Stimulated activated CD8-positive, alpha-beta memory T cell treated with anti-CD3 and anti-CD28 coated beads, Interleukin-2, amount 100 ng/mL, for 48 hours (primary cell): ENCODE results near the gene PGM1.
A peak's percentile ranks its signal among the peaks of the same experiment; 100 is the strongest.
"Not testable (repeated sequence)": the region's sequence is repeated elsewhere in the genome, so short reads cannot be mapped to it uniquely, and the experiment has no call there.

Experiments
- DNase-seq, 2 donors: peaks; one replicate each; pipeline ENCODE4 v3.0.0-alpha.2; 2020; ENCODE audit warnings: low read depth in 2 of 2

PGM1 gene

DNA sequence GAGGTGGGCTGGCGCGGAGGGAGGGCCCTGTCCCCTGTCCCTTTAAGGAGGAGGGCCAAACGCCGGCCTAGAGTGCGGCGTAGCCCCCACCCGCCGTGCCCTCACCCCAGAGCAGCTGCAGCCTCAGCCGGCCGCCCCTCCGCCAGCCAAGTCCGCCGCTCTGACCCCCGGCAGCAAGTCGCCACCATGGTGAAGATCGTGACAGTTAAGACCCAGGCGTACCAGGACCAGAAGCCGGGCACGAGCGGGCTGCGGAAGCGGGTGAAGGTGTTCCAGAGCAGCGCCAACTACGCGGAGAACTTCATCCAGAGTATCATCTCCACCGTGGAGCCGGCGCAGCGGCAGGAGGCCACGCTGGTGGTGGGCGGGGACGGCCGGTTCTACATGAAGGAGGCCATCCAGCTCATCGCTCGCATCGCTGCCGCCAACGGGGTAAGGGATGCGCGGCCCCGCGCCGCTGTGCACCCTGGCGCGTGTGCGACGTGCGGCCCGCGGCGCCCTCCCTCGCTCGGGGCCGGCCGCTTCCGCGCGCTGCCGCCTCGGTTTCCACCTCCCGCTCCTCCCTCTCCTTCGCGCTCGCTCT lies at the start of gene PGM1:
Gene PGM1 (plus strand): TSS at position 109 of the 583 bp plus-strand sequence. CDS start 78 bp downstream, at position 187.
- DNase-seq = peak; percentile 60 to 61

DNA sequence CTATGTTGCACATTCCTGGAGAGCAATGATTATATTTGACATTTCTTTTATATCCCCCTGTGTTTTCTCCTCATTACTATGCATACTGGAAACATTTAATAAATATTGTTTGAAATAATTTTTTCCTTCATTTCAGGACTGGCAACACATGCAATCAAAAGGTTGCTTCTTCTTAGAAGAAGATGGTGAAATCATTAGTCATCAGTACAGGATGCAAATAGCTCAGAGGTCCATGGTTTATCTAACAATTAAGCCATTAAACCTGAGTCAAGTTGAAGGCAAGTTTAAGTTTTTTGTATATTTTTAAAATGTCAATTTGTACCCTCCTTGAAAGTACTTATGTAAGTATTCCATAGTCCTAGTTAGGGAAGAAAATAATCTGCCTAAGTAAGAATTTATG lies 47.4 kb upstream of the PGM1 start:
- no peak for DNase-seq

DNA sequence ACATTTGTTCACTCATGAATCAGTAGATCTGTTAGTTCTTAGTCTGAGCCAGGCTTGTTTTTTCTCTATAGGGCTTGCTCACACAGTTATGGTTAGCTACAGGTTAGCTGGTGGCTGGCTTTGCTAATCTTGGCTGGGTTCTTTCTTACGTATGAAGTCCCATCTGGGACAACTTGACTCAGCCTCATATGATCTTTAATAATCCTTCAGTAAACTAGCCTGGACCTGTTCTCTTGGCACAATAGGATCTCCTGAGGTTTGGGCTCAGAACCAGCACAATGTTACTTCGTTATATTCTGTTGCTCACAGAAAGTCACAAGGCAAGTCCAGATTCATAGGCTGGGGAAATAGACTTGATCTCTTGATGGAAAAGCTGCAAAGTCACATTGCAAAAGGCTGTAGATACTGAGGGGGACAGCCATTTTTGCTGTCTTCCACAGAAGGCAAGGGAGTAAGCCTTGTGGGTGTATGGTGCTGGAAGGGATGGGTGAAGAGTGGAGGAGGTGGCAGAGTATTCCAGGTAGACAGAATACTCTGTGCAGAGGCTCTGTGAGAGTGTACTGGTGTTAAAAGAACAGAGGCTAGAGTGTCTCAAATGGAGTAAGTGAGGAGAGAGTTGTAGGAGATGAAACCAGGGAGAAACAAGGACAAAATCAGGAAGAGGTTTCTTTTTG lies 45.5 kb upstream of the PGM1 start:
- DNase-seq = no peak

DNA sequence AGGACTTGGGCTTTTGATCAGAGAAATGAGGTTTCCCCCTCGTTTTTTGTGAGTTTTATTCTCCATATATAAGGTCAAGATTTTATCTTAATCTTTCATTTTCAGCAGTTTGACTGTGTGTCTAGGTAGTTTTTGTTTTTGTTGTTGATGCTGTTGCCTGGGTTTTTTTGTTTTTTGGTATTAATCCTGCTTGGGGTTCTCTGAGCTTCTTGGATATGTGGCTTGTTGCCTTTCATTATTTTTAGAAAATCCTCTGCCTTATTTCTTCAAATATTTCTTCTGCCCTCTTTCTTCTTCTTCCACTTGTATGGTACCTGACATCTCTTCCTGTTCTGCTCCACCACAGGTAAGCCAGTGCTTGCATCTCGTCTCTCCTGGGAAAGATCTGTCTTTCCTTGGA lies 44.9 kb upstream of the PGM1 start:
- no peak for DNase-seq

DNA sequence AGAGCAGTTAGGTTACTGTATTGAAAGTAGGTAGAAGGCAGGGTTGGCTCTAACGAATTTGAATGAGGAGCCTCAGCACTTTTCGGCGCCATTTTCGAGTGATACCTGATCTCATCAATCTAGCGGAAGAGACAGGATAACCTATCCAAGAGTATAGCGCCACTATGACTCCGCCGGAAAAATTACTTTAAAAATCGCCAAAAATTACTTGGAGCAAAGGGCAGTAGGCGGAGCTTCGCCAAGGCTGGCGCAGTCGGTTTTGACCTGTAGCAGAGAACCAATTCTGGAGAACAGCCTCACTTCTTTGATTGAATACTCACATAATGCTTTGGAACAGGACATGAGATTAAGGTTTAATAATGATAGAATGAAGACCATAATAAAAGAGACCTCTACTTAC lies 44.3 kb upstream of the PGM1 start:
- DNase-seq = no peak

DNA sequence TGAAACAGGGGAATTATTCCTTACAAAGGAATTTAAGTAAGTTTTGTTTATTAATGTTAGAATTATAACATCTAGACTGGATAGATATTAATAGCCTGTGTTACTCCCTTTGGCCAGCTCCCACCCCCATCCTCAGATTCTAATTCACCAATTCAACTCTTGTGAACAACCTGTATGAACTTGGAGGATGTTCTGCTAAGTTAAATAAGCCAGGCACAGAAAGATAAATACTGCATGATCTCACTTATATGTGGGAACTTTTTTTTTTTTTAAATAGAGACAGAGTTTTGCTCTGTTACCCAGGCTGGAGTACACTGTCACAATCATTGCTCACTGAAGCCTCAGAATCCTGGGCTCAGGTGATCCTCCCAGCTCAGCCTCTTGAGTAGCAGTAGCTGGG lies 37.7 kb upstream of the PGM1 start:
- DNase-seq = no peak

DNA sequence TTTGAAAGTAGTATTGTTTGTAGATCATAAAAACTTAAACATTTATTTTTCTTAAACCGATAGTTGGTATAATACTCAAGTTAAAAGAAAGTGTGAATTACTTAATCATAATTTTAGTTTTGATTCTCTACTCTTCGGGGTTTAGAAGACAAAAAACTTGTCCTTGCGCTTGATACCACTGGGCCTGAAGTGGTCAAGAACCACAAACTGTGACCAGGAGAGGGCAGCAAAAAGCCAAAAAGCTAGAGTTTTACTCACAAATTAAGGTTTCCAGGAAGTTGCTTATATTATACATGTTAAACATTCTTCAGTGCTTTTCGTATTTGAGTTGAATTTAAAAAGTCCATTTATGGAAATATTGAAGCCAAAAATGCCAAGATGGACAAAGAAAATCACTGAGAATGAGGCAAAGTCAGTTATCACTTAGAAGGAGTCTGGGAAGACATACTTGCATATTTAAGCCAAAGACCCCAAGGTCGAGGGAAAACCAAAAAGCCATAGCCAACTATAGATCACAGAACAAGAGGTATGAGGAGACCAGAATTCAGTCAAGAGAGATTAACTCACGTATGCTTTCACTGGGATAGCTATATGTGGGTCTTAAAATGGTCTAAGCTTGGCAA lies 35.7 kb upstream of the PGM1 start:
- peak in 1 of 2 donors; percentile 1 for DNase-seq

DNA sequence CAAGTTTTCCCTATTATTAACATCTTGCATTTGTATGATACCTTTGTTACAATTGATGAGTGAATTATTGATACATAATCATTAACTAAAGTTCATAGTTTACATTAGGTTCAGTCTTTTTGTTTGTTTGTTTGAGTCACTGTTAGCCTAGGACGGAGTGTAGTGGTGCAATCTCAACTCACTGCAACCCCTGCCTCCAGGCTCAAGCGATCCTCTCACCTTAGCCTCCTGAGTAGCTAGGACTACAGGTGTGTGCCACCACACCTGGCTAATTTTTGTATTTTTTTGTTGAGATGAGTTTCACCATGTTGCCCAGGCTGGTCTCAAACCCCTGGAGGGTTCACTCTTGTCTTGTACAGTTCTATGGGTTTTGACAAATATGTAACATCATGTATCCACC lies 33.9 kb upstream of the PGM1 start:
- no peak for DNase-seq

DNA sequence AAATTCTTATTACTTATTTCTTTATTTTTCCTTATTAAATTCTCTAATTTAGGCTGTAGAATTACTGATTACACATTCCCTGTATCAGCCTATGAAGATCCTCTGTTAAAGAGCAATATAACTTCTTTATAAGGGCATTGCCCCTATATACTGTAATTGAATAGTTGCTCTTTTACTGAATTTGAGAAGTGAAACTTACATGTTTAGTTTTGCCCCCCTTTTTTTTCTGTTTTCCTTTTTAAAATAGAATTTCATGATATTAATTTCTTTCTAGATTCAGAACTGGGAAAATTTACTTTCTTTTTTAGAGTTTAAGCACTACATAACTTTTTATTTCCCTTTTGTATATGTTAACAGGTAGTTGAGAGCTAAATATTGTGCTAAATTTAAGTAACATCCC lies 29.5 kb upstream of the PGM1 start:
- no peak for DNase-seq

DNA sequence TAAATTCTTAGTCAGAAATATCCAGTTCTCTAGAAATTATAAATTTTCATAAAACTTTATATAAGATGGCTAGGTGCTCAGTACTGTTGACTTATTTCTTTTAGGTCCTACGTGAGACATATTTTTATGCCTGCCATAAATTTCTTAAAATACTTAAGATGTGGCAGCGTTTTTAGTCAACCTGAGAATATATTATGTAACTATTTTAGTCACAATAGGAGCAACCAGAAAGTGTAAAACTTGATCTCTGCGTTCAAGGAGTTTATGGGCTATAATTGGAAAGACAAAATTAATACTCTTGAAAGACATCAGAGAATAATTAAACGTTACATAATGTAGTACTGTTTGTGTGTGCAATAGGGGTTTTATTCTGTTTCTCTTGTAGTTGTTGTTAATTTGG lies 24.1 kb upstream of the PGM1 start:
- no peak for DNase-seq

DNA sequence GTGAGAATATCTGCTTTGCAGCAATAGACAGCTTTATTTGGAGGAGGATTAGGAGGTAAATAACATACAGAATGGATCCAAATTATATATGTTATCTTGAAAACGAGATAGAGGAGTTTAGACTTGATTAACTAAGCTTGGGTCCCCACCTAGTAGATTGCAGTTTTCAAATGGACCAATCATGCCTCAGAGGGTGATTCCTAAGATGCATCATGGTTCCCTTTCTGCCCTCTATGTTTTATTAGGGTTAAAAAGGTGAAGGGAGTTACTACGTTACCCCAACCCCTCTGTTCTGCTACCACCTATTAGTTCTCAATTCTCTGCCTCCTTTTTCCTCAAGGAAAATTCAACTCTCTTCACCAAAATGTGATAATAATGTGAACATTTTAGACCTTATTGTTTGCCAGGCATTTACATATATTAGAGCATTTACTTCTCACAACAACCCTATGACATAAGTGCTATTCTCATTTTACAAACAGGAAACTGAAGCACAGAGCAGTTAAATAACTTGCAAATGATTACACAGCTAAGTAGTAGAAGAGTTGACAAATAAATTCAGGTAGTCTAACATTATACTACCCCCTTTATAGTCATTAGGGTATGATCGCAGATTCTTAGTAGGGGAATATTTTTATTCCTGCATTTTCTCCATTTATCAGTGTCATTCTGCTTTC lies 23.4 kb upstream of the PGM1 start:
- no peak for DNase-seq

DNA sequence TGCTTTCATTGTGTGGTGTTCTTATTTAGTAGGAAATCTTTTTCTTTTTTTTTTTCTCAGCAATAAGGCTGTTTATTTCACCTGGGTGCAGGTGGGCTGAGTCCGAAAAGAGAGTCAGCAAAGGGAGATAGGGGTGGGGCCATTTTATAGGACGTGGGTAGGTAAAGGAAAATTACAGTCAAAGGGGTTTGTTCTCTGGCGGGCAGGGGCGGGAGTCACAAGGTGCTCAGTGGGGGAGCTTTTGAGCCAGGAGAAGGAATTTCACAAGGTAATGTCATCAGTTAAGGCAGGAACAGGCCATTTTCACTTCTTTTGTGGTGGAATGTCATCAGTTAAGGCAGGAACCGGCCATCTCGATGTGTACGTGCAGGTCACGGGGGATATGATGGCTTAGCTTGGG lies 20.5 kb upstream of the PGM1 start:
- DNase-seq = not testable (repeated sequence)

DNA sequence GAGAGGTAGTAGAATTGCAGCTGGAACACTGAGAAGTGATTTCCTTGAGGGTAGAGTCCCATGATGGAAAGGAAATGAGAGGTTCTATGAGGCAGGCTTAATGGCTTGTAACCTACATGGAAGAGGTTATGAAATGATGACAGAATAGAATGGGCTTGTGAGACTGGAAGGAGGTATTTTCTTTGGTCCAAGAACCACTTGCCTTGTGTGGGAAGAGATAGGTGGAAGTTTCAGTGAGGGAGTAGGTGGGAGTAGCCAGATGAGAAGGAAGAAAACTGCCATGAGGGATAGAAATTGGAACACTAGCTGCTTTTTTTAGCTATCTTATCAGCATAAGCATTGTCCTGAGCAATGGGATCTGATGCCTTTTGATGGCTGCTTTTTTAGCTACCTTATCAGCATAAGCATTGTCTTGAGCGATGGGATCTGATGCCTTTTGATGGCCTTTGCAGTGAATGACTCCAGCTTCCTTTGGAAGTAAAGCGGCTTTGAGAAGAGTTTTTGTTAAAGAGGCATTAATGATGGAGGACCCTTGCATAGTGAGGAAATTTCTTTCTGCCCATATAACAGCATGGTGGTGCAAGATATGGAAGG lies 18.9 kb upstream of the PGM1 start:
- not testable (repeated sequence) for DNase-seq

DNA sequence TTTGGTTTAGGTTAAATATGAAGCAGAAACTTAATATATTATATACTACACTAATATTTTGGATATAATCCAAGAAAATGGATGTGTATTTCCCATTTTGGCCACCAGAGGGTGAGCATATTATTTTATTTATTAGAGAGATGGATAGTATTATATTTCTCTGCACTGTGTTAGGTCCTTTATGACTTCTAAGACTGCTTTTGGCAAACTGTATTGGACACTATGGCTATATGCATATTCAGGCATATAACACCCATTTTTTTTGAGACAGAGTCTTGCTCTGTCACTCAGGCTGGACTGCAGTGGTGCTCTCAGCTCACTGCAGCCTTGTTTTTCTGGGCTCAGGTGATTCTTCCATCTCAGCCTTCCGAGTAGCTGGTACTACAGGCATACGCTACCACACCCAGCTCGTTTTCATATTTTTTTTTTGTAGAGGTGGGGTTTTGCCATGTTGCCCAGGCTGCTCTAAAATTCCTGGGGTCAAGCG lies 17.8 kb upstream of the PGM1 start:
- no peak for DNase-seq

DNA sequence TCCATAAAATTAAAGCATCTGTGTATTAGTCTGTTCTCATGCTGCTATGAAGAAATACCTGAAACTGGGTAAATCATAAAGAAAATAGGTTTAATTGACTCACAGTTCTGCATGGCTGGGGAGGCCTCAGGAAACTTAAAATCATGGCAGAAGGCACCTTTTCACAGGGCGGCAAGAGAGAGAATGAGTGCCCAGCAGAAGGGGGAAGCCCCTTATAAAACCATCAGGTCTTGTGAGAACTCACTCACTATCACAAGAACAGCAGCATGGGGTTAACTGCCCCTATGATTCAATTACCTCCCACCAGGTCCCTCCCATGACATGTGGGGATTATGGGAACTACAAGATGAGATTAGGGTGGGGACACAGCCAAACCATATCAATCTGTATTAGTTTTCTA lies 6.9 kb upstream of the PGM1 start:
- DNase-seq = not testable (repeated sequence)

DNA sequence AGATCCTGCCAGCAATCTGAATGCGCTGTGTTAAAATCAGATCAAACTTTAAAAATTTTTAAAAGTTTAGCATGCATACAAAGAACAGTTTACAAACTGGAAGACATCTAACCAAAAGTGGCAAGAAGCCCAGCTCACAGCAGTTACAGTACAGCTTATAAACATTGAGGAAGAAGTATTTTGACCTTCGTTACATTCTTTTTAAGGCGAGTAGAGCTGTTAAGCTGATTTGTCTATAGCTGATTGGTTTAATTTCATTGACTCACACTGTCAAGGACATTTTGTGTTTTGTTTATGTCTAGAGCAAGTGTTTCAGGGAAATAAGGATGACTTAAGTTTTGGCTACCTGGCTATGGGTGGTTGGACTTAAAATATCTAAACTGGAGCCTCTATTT lies 3.0 kb upstream of the PGM1 start:
- DNase-seq = no peak

DNA sequence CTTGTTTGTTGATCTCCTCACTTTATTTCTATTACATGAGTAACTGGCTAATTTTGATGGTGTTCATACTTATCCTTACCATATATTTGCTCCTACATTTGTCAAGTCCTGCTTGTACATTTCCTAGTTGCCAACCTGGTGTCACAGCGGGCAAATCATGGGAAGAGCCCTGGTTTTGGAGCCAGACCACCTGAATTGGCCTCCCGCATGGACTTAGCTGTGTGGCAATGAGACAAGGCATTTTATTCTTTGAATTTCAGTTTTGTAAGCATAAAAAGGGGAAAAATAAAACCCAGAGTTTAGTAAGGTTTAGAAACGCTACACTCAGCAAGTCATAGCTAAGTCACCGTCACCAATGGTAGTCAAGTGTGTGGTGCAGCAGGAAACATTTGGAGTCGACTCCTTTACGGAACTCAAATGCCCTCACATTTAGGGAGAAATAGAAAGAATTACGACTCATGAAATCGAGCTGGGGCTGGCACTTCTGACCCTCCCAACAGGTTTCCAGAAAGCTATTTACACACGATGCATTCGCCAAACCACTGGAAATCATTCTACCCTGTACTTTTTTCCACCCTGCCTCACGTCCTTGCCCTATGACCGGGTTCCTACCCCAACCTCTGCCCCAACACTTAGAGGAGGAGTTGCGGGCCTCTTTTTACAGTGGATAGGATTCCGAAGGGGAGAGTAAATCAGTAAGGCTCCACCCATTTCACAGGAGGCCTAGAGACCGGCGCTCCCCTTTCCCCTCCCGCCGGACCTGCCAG lies 492 bp upstream of the PGM1 start:
- no peak for DNase-seq

DNA sequence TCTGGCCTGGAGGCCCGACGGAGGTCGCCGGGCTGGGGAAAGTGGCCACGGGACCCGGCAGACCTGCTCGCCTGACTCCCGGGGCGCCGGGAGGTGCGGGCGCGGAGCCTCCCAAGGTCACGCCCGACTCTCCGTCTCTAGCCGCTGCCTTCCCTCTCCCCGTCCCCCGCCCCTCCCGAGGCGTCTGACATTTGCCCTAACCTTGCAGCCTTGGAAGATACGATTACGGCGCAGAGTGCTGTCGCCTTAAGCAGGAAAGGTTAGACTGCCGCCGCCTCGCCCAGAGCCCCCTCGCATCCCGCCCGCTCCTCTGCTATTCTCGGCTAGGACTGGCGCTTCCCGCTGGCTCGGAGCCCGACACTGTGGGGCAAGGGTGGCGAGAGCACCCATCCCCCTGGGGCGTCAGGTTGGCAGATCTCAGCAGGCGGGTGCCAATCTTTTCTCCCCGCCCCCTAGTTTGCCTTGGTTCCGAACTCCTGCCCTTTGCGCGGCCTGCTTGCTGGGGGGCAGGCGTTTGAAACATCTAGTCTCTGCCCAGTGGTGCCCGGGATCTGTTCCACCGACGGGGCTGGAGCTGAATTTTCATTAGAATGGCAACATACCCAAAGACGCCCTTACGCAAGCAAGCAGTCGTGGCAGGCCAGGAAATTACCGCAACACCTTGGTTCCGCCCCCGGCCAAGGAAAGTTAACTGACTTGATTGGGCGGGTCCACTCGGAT lies 835 bp downstream of the PGM1 start:
- peak; percentile 56 to 61 for DNase-seq

DNA sequence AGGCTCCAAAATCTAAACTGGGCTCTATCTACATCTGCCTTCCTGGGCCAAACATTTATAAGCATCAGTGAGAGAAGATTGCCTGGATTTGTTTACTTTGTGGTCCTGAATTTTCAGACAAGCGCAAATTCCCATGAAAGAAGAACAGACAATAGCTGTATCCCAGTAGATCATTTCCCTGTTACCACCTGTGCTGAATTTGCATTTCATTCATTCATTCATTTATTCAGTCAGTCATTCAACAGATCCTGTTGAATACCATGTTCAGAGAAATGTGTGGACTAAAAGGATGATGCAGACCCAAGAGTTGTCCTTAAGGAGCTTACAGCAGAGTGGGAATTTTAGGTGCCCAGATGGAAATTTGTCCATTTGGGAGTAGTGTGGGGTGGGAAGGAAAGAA lies 2.2 kb downstream of the PGM1 start:
- no peak for DNase-seq

DNA sequence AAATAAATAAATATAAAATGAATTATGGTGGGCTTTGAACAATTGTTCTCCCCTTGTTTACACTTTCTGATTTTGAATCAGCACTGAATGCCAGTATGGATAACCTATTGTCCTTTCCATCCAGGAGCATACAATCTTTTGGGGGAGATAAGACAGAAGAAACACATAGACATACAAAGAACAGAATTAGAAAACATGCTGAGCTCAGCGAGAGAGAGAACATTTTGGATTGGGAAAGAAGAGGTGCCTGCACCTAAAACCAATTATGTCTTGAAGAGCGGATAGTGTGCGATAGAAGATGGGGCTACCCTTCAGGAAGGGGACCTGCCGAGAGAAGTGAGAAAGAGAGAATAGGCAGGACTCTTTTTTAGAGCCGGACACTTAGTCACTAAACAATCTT lies 6.6 kb downstream of the PGM1 start:
- no peak for DNase-seq

DNA sequence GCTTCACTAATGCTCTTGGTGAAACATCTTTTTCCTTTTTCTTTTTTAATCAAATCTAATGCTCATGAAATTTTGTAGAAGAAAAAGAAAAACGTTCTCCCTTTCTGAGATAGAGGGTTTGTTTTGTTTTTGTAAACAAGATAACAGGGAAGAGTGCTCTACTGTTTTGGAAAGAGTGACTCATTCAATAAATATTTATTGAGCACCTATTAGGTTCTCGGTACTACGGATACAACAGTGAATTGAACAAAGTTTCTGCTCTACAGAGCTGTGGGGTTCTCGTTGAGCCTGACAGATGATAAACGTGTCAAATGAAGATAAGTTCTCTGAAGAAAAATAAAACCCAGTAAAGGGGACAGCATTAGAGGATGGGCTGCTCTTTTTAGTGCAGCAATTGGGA lies 7.0 kb downstream of the PGM1 start:
- no peak for DNase-seq
